WERI-Rb-1 (cell line): ENCODE results near the gene ARMC8.

ENCODE experiments used
- DNase-seq: peaks from one replicate; pipeline ENCODE4 v3.0.0-alpha.2; 2020
- H3K27ac ChIP-seq: fragments of 250-450 bp; sonication (Bioruptor Pico); 2 replicates; pipeline ENCODE4 v1.5.1; 2020; ENCODE audit warnings: mild to moderate bottlenecking, moderate library complexity
- H3K27me3 ChIP-seq: fragments of 250-450 bp; sonication (Bioruptor Pico); 2 replicates; pipeline ENCODE4 v1.5.1; 2021; ENCODE audit warnings: mild to moderate bottlenecking, low read depth, moderate library complexity; ENCODE audit not compliant: insufficient read depth, severe bottlenecking
- H3K36me3 ChIP-seq: fragments of 250-450 bp; sonication (Bioruptor Pico); 2 replicates; pipeline ENCODE4 v1.5.1; 2020; ENCODE audit warnings: mild to moderate bottlenecking, moderate library complexity
- H3K4me3 ChIP-seq: 2 replicates; pipeline ENCODE4 v1.5.1; 2011; ENCODE audit warnings: low read depth, mild to moderate bottlenecking, control low read depth, low read length
- H3K9me3 ChIP-seq: fragments of 250-450 bp; sonication (Bioruptor Pico); 2 replicates; pipeline ENCODE4 v1.5.1; 2021; ENCODE audit warnings: mild to moderate bottlenecking, moderate library complexity; ENCODE audit not compliant: severe bottlenecking
- TF ChIP-seq, protein P1 (sequence below): IDR thresholded peaks from 2 replicates; pipeline ENCODE4 v1.5.1; 2011; ENCODE audit warnings: low read depth, mild to moderate bottlenecking, control low read depth, inconsistent platforms, low read length

ARMC8 gene

DNA sequence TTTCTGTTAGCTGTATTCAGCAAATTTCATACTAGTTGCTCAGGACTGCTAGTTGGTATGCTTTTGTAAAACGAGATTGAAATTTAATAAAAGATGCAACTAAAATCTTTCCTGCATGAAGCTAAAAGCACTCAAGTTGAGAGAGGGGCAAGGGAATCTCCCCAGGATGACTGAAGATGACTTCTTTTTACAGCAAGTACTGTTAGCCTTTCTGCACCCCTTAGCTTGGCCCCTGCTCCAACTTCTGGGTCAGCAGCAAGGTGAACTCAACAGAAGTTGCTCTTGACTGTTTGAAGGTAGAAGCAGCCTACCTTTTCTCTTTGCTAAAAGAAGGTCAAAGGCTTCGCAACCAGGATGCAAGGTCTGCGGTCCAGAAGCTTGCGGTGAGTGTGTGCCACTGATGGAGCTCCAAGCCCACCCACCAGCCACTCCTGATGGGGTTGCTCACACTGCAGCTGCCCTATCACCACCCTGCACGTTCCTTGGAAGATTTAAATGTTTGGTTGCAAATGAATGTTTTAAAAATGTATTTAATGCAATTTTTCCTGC, 110.0 kb downstream of the ARMC8 start:
- Histone ChIP-seq H3K27ac (no peak overlapping the region), H3K27me3 (no peaks in the 10 kb centered on the region), H3K4me3 (no peak overlapping the region), H3K9me3 (no peaks in the 10 kb centered on the region), H3K36me3 (peaks cover 20% of the 10 kb centered on the region)
- DNase-seq: no peak
- TF ChIP-seq, protein P1, sequence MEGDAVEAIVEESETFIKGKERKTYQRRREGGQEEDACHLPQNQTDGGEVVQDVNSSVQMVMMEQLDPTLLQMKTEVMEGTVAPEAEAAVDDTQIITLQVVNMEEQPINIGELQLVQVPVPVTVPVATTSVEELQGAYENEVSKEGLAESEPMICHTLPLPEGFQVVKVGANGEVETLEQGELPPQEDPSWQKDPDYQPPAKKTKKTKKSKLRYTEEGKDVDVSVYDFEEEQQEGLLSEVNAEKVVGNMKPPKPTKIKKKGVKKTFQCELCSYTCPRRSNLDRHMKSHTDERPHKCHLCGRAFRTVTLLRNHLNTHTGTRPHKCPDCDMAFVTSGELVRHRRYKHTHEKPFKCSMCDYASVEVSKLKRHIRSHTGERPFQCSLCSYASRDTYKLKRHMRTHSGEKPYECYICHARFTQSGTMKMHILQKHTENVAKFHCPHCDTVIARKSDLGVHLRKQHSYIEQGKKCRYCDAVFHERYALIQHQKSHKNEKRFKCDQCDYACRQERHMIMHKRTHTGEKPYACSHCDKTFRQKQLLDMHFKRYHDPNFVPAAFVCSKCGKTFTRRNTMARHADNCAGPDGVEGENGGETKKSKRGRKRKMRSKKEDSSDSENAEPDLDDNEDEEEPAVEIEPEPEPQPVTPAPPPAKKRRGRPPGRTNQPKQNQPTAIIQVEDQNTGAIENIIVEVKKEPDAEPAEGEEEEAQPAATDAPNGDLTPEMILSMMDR: no peak

DNA sequence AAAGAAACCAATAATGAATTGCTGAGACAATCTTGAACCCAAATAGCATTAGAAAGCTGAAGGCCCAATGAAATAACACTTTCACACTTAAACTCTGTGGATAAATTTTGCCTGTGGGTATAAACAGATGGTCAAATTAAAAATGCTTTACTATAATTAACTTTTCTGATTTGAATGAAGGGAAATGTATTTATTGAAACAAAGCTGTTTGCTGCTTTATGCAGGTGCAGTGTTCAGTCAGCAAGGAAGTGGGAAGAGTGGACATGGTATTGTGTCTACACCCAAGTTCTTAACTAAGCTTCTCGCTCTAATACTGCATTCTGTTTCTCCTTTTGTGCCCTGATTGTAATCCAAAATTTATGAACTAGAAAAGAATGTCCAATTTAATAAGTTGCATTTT, 110.8 kb downstream of the ARMC8 start:
- TF ChIP-seq, protein P1: no peak
- peaks cover 13% of the 10 kb centered on the region for H3K36me3 ChIP-seq

DNA sequence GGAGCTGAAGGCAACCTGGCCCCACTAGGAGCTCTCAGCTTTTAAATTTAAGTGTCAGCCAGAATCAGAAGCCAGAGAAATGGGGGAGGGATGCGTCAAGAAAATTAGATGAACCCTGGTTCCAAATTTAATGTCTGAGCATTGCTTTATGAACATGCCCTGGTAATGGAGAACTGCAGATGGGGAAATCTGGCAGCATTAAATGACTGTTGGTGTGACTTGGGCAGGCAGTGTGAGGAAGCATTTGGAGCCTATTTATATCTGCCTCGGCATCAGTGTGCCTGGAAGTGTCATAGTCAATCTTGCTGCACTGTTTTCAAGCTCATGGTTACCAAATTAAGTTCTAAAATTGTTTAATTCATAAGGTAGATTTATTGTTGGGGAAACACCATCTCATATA, 113.5 kb downstream of the ARMC8 start:
- Histone ChIP-seq H3K36me3 (peaks cover 5% of the 10 kb centered on the region), H3K27me3 (no peaks in the 10 kb centered on the region)

More for the DNA sequence above, 110.8 kb downstream of the ARMC8 start:
- Histone ChIP-seq H3K27ac (no peak overlapping the region), H3K4me3 (no peak overlapping the region), H3K9me3 (no peaks in the 10 kb centered on the region), H3K27me3 (no peaks in the 10 kb centered on the region)
- DNase-seq: no peak

DNA sequence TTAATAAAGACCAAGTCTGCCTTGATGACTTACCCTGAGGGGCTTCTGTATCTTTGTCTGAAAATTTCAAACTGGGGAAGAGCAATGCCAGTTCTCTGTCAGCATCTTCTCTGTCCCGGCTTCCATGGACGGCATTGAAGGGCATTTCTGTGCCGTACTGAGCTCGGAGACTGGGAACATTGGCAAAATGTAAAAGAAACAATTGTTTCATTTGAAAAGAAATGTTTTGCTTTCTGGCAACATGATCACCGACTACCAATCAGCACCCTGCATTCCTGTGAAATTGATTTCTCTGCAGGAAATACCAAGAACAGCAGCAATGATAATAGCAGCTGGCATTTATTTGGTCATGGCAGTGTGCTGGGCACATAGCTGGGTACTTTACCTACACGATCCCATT, 116.4 kb downstream of the ARMC8 start:
- Histone ChIP-seq H3K9me3 (no peaks in the 10 kb centered on the region), H3K36me3 (no peaks in the 10 kb centered on the region; the same call in 1 of the 2 replicates), H3K27ac (no peak overlapping the region), H3K4me3 (no peak overlapping the region), H3K27me3 (no peaks in the 10 kb centered on the region)
- TF ChIP-seq, protein P1: no peak
- DNase-seq: no peak

More for the DNA sequence above, 113.5 kb downstream of the ARMC8 start:
- DNase-seq: no peak
- H3K4me3 ChIP-seq: no peak overlapping the region
- H3K27ac ChIP-seq: no peak overlapping the region
- TF ChIP-seq, protein P1: no peak
- no peaks in the 10 kb centered on the region for H3K9me3 ChIP-seq

DNA sequence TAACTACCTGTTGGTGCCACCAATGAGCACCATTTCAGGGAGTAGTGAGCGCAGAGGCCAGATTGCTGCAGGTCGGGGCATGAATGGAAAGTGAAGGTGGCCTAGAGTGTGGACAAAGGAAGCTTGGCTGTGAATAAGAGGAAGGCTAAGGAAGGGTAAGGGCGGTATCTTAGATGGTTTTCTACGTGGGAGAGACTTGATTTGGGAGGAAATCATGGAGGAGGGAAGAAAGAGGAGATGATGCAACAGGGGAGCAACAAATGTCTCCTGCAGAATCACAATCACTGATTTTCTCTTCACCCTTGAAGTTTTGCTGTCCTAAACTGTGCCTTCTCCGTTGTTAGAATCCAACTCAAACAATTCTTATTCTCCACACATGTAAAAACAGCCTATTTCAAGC, 120.8 kb downstream of the ARMC8 start:
- no peak overlapping the region for H3K27ac ChIP-seq
- DNase-seq: no peak

DNA sequence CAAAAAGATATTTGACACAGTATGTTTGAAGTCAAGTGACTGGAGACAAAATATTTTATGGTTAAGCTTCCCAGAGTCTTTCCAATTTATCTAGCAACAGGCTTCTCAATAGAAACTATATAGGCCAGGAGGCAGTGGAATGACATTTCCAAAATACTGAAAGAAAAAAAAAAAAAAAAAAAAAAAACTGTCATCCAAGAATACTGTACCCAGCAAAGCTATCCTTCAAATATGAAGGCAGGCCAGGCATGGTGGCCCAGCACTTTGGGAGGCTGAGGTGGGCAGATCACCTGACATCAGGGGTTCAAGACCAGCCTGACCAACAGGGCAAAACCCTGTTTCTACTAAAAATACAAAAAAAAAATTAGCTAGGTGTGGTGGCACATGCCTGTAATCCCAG, 121.7 kb downstream of the ARMC8 start:
- H3K4me3 ChIP-seq: no peak overlapping the region
- TF ChIP-seq, protein P1: no peak
- H3K9me3 ChIP-seq: no peaks in the 10 kb centered on the region
- no peaks in the 10 kb centered on the region for H3K27me3 ChIP-seq
- DNase-seq: no peak
- H3K27ac ChIP-seq: no peak overlapping the region
- H3K36me3 ChIP-seq: no peaks in the 10 kb centered on the region

More for the DNA sequence above, 120.8 kb downstream of the ARMC8 start:
- TF ChIP-seq, protein P1: no peak
- Histone ChIP-seq H3K36me3 (no peaks in the 10 kb centered on the region), H3K9me3 (no peaks in the 10 kb centered on the region), H3K27me3 (no peaks in the 10 kb centered on the region), H3K4me3 (no peak overlapping the region)
